ENCODE results near the gene GON4L.

GON4L gene

DNA sequence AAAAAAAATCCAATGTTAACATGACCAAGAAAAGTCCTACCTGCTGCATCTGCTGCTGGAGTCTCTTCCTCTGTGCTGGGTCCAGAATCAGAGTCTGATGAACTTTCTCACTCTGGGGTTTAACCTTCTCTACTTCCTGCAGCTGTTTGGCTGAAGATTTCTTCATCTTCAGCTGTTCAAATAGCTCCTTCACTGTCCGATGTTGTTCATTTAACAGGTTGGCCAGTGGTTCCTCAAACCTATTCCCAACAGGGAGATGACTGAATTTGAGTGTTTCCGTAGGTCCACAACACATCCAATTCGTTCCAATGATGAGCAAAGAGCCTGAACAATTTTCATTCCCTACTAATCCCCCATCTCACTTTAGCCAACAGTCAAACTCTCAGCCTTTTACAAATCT lies 79.4 kb downstream of the GON4L start:
- TF ChIP-seq, protein P1, sequence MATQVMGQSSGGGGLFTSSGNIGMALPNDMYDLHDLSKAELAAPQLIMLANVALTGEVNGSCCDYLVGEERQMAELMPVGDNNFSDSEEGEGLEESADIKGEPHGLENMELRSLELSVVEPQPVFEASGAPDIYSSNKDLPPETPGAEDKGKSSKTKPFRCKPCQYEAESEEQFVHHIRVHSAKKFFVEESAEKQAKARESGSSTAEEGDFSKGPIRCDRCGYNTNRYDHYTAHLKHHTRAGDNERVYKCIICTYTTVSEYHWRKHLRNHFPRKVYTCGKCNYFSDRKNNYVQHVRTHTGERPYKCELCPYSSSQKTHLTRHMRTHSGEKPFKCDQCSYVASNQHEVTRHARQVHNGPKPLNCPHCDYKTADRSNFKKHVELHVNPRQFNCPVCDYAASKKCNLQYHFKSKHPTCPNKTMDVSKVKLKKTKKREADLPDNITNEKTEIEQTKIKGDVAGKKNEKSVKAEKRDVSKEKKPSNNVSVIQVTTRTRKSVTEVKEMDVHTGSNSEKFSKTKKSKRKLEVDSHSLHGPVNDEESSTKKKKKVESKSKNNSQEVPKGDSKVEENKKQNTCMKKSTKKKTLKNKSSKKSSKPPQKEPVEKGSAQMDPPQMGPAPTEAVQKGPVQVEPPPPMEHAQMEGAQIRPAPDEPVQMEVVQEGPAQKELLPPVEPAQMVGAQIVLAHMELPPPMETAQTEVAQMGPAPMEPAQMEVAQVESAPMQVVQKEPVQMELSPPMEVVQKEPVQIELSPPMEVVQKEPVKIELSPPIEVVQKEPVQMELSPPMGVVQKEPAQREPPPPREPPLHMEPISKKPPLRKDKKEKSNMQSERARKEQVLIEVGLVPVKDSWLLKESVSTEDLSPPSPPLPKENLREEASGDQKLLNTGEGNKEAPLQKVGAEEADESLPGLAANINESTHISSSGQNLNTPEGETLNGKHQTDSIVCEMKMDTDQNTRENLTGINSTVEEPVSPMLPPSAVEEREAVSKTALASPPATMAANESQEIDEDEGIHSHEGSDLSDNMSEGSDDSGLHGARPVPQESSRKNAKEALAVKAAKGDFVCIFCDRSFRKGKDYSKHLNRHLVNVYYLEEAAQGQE (IDR thresholded peaks at IDR 0.05; ENCODE audit: low read depth) = no peak
- TF ChIP-seq RAD21 (IDR thresholded peaks at IDR 0.05; ENCODE audit: low read depth) = no peak
- no peak for TF ChIP-seq TCF12 (IDR thresholded peaks at IDR 0.05; ENCODE audit: low read depth)

DNA sequence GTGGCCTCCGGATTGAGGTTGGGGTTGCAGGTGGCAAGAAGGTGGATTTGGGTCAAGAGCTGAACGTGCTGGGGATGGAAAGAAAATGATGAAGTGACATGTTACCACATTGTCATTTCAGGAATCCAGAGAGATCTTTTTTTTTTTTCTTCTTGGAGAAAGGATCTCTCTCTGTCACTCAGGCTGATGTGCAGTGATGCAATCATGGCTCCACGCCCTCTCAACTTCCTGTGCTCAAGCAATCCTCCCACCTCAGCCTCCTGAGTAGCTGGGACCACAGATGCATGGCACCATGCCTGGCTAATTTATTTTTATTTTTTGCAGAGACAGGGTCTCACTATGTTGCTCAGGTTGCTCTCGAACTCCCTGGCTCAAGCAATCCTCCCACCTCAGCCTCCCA lies 80.6 kb downstream of the GON4L start:
- TF ChIP-seq CREB1 (IDR thresholded peaks at IDR 0.05; ENCODE audit: low read depth) (no peak), TAF1 (IDR thresholded peaks at IDR 0.05; ENCODE audit: low read depth) (no peak), CEBPB (IDR thresholded peaks at IDR 0.05) (peak; percentile 61)
- TF ChIP-seq, protein P2, sequence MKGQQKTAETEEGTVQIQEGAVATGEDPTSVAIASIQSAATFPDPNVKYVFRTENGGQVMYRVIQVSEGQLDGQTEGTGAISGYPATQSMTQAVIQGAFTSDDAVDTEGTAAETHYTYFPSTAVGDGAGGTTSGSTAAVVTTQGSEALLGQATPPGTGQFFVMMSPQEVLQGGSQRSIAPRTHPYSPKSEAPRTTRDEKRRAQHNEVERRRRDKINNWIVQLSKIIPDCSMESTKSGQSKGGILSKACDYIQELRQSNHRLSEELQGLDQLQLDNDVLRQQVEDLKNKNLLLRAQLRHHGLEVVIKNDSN (IDR thresholded peaks at IDR 0.05) = no peak

DNA sequence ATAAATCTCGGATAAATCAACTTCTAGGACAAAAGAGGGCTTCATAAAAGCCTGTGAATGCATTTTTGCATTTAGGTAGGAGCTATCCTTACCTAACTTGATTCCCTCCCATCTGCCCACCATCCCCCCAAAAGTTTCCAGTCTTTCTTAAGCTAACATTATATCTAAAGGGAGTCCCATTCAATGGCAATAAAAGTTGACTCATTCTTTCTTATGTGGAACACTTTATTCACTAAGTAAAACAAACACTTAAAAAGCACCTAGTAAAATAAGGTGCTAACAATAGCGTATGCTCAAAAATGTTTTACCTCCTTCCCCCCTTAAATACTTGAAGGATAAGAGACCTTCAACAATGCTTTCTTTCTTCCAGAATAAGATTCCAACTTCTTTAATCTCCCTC lies 83.8 kb downstream of the GON4L start:
- TF ChIP-seq, protein P3, sequence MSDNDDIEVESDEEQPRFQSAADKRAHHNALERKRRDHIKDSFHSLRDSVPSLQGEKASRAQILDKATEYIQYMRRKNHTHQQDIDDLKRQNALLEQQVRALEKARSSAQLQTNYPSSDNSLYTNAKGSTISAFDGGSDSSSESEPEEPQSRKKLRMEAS (IDR thresholded peaks at IDR 0.05) = no peak
- TF ChIP-seq YY1 (IDR thresholded peaks at IDR 0.05; ENCODE audit: low read depth) (no peak), TCF12 (IDR thresholded peaks at IDR 0.05; ENCODE audit: low read depth) (no peak), NFIC (IDR thresholded peaks at IDR 0.05) (no peak), EGR1 (IDR thresholded peaks at IDR 0.05) (no peak), CEBPB (IDR thresholded peaks at IDR 0.05) (no peak), TEAD4 (IDR thresholded peaks at IDR 0.05) (no peak), EP300 (IDR thresholded peaks at IDR 0.05; ENCODE audit: borderline replicate concordance) (no peak), TAF1 (IDR thresholded peaks at IDR 0.05; ENCODE audit: low read depth) (no peak), ZBTB7A (IDR thresholded peaks at IDR 0.05; ENCODE audit: low read depth) (no peak), FOXM1 (IDR thresholded peaks at IDR 0.05; ENCODE audit: borderline replicate concordance, low read depth) (no peak)
- TF ChIP-seq, protein P1 (IDR thresholded peaks at IDR 0.05; ENCODE audit: low read depth) = no peak

DNA sequence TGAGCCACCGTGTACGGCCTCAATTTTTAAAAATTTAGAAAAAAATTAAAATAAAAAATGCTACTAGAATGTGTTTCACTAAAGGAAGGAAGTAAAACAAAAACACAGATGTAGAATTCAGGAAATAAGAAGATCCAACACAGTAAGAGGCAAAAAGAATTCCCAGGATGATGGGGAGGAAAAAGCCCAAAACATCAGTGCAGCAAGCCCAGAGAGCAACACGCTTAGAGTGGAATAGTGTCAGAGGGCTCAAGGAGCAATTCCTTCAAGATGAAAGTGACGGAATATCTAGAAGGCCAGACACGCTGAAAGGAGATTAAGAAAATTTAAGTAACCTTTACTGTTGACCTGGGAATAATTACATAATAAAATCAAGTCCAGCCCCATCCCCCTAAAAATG lies 87.8 kb downstream of the GON4L start:
- TF ChIP-seq, protein P2 (IDR thresholded peaks at IDR 0.05) = no peak
- TF ChIP-seq TAF1 (IDR thresholded peaks at IDR 0.05; ENCODE audit: low read depth) = no peak
- TF ChIP-seq, protein P1 (IDR thresholded peaks at IDR 0.05; ENCODE audit: low read depth) = no peak

DNA sequence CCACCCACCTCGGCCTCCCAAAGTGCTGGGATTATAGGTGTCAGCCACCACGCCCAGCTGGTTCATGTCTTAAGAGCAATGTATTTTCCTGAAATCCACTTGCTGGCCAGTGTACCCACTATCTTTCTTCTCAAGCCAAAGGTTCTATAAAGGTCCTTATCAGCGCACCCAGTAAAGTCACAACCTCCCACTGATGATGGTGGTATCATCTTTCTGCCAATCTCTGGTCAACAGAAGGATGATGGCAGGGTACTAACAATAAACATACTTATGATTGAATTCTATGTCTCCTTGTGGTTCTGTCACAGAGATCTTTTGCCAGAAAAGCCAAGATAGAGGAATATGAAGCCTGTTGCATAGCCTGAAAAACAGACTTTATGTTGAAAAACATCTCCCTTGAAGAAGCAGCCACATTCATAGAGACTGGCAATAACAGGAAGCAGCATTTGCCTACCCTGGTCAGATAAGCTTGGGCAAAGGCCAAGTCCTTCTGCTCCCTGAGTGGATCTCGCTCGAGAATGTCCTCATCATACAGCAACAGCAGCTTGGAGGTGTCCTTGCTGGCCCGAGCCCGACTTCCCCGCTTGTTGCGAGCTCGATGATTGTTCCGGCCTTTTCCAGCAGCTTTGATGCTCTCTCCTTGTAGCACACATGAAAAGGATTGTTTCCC lies 95.1 kb downstream of the GON4L start:
- TF ChIP-seq, protein P2 (IDR thresholded peaks at IDR 0.05) = no peak
- no peak for TF ChIP-seq EP300 (IDR thresholded peaks at IDR 0.05; ENCODE audit: borderline replicate concordance)
- TF ChIP-seq NFIC (IDR thresholded peaks at IDR 0.05) = no peak
- TF ChIP-seq ZBTB7A (IDR thresholded peaks at IDR 0.05; ENCODE audit: low read depth) = no peak
- no peak for TF ChIP-seq CREB1 (IDR thresholded peaks at IDR 0.05; ENCODE audit: low read depth)
- no peak for TF ChIP-seq TEAD4 (IDR thresholded peaks at IDR 0.05)
- no peak for TF ChIP-seq TAF1 (IDR thresholded peaks at IDR 0.05; ENCODE audit: low read depth)
- TF ChIP-seq TCF12 (IDR thresholded peaks at IDR 0.05; ENCODE audit: low read depth) = no peak
- TF ChIP-seq YY1 (IDR thresholded peaks at IDR 0.05; ENCODE audit: low read depth) = no peak
- TF ChIP-seq EGR1 (IDR thresholded peaks at IDR 0.05) = no peak
- no peak for TF ChIP-seq FOXM1 (IDR thresholded peaks at IDR 0.05; ENCODE audit: borderline replicate concordance, low read depth)
- TF ChIP-seq, protein P3 (IDR thresholded peaks at IDR 0.05) = no peak
- TF ChIP-seq, protein P1 (IDR thresholded peaks at IDR 0.05; ENCODE audit: low read depth) = no peak
- TF ChIP-seq CEBPB (IDR thresholded peaks at IDR 0.05) = no peak
